GM23338 (cell line): ENCODE results near the gene DNASE1. TPM values are rescaled to one million over a fixed set of nuclear protein-coding genes. Genes with fewer than 3 reads are reported as not detected.

Experiments used
- ATAC-seq: fragments of 200-7000 bp; cut with Tn5 transposase; 3 replicates; pipeline ENCODE4 v1.9.1; 2020
- DNase-seq: peaks from one replicate; pipeline ENCODE4 v3.0.0-alpha.2; 2015; ENCODE audit warnings: low spot score
- H2AFZ ChIP-seq: fragments of 200-600 bp; sonication (generic); 2 replicates; pipeline ENCODE4 v1.8.0; 2016; ENCODE audit warnings: antibody characterized with exemption, mild to moderate bottlenecking, moderate library complexity
- H3F3A ChIP-seq: fragments of 200-600 bp; sonication (generic); replicated peaks from 2 replicates; pipeline ENCODE4 v1.8.0; 2017; ENCODE audit warnings: antibody characterized with exemption, mixed run types, low read depth
- H3K27ac ChIP-seq: fragments of 200-600 bp; sonication (generic); 2 replicates; pipeline ENCODE4 v1.6.1; 2016; ENCODE audit warnings: low read depth
- H3K27me3 ChIP-seq: fragments of 200-600 bp; sonication (generic); 2 replicates; pipeline ENCODE4 v1.8.0; 2016; ENCODE audit warnings: mild to moderate bottlenecking, mixed run types, moderate library complexity; ENCODE audit not compliant: insufficient read depth
- H3K36me3 ChIP-seq: fragments of 200-600 bp; sonication (generic); 2 replicates; pipeline ENCODE4 v1.8.0; 2016; ENCODE audit warnings: mild to moderate bottlenecking; ENCODE audit not compliant: insufficient read depth
- H3K4me1 ChIP-seq: fragments of 200-600 bp; sonication (generic); 2 replicates; pipeline ENCODE4 v1.8.0; 2016; ENCODE audit warnings: mild to moderate bottlenecking, moderate library complexity; ENCODE audit not compliant: insufficient read depth
- H3K4me2 ChIP-seq: fragments of 200-600 bp; sonication (generic); 2 replicates; pipeline ENCODE4 v1.7.1; 2017; ENCODE audit warnings: mixed run types
- H3K4me3 ChIP-seq: fragments of 200-600 bp; sonication (generic); 2 replicates; pipeline ENCODE4 v1.6.1; 2016; ENCODE audit warnings: mixed run types
- H3K79me2 ChIP-seq: fragments of 200-600 bp; sonication (generic); replicated peaks from 2 replicates; pipeline ENCODE4 v1.8.0; 2017; ENCODE audit warnings: mild to moderate bottlenecking; ENCODE audit not compliant: insufficient read depth
- H3K9me2 ChIP-seq: fragments of 200-600 bp; sonication (generic); 2 replicates; pipeline ENCODE4 v1.8.0; 2017; ENCODE audit not compliant: insufficient read depth
- H4K20me1 ChIP-seq: fragments of 200-600 bp; sonication (generic); replicated peaks from 2 replicates; pipeline ENCODE4 v1.8.0; 2017; ENCODE audit warnings: mild to moderate bottlenecking; ENCODE audit not compliant: insufficient read depth
- H3K27ac Mint-ChIP-seq: 2 replicates; pipeline ENCODE4 v1.8.0; 2020; ENCODE audit warnings: inconsistent platforms, mild to moderate bottlenecking, moderate library complexity, mixed read lengths
- H3K27me3 Mint-ChIP-seq: 3 replicates; pipeline ENCODE4 v1.8.0; 2022; ENCODE audit warnings: low read depth, mild to moderate bottlenecking, moderate library complexity, mixed read lengths, inconsistent platforms; ENCODE audit not compliant: insufficient read depth, poor library complexity
- H3K36me3 Mint-ChIP-seq: 3 replicates; pipeline ENCODE4 v1.8.0; 2021; ENCODE audit warnings: low read depth, mild to moderate bottlenecking, inconsistent platforms, moderate library complexity, mixed read lengths
- H3K4me1 Mint-ChIP-seq: 3 replicates; pipeline ENCODE4 v1.8.0; 2020; ENCODE audit warnings: mild to moderate bottlenecking, inconsistent platforms, mixed read lengths
- H3K4me3 Mint-ChIP-seq: 3 replicates; pipeline ENCODE4 v1.8.0; 2021; ENCODE audit warnings: moderate library complexity, mild to moderate bottlenecking, inconsistent platforms, mixed read lengths
- H3K9me3 Mint-ChIP-seq: 3 replicates; pipeline ENCODE4 v1.8.0; 2020; ENCODE audit warnings: moderate library complexity, mild to moderate bottlenecking, inconsistent platforms, mixed read lengths
- CREB1 ChIP-seq: fragments of 250-450 bp; sonication (Bioruptor Pico); IDR thresholded peaks from 2 replicates; pipeline ENCODE4 v1.5.0; 2020; ENCODE audit warnings: low read depth, mild to moderate bottlenecking, moderate library complexity
- EZH2 ChIP-seq: fragments of 200-600 bp; sonication (generic); IDR thresholded peaks from one replicate; pipeline ENCODE4 v1.8.0; 2017; ENCODE audit warnings: antibody characterized with exemption, mild to moderate bottlenecking, low read depth; ENCODE audit not compliant: unreplicated experiment
- EZH2phosphoT487 ChIP-seq: fragments of 200-600 bp; sonication (generic); IDR thresholded peaks from one replicate; pipeline ENCODE4 v1.8.1; 2018; ENCODE audit warnings: antibody characterized with exemption; ENCODE audit not compliant: unreplicated experiment
- JUNB ChIP-seq: IDR thresholded peaks from one replicate; pipeline ENCODE4 v1.6.1; 2016; ENCODE audit warnings: antibody characterized with exemption; ENCODE audit not compliant: unreplicated experiment
- POLR2AphosphoS5 ChIP-seq: IDR thresholded peaks from 2 replicates; pipeline ENCODE4 v1.6.1; 2016; ENCODE audit warnings: antibody characterized with exemption, low read depth
- STAT1 ChIP-seq: IDR thresholded peaks from one replicate; pipeline ENCODE4 v1.6.1; 2016; ENCODE audit warnings: antibody characterized with exemption; ENCODE audit not compliant: unreplicated experiment
- polyA plus RNA-seq: library from polyadenylated mRNA; unstranded; fragments of >200 nt; fragmentation: Nextera tagmentation; extraction: Ambion mirVana; gene quantifications from 2 replicates; pipeline ENCODE4 v1.2.1, GENCODE V29; 2016
- total RNA-seq: library from RNA; depleted of rRNA; stranded (reverse); fragments of >200 nt; shearing (Covaris generic); gene quantifications from 2 replicates; pipeline ENCODE4 v1.2.3, GENCODE V29; 2014
- TF ChIP-seq, protein P1 (sequence below): IDR thresholded peaks from one replicate; pipeline ENCODE4 v1.6.1; 2018; ENCODE audit warnings: antibody characterized with exemption; ENCODE audit not compliant: unreplicated experiment
- TF ChIP-seq, protein P2 (sequence below): fragments of 250-450 bp; sonication (Bioruptor Pico); IDR thresholded peaks from 2 replicates; pipeline ENCODE4 v1.5.0; 2020; ENCODE audit warnings: mild to moderate bottlenecking, moderate library complexity

Gene DNASE1
- total and polyA plus RNA-seq, 2 experiments from 2014 or later = 7.9 to 23.0 TPM

DNA sequence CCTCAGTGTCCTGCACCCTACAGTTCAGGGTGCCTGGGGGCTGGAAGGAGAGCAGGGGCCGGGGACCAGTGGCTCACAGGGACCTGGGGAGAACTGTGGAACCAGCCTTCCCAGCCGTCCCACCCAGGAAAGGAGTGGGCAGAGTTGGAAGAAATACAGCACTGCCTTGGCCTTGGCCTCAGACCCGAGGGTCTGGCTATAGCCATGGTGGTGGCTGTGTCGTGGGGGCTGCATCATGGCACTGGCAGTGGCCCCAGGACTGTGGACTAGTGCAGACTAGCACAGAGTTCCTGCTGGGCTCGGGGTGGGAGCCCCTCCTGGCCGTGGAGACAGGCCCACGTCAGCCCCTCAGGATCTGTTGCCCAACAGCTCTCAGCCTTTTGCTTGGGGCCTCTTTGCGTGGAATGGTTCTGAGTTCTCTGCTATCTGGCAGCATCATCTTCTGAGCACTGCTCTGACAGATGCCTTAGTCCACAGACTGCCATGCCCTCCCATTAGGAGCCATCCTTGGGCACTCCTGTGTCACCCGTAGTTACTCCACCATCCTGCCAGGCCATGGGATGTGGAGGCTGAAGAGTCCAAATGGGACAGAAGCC, 12.6 kb upstream of the DNASE1 start (continued):
- TF ChIP-seq, protein P1, sequence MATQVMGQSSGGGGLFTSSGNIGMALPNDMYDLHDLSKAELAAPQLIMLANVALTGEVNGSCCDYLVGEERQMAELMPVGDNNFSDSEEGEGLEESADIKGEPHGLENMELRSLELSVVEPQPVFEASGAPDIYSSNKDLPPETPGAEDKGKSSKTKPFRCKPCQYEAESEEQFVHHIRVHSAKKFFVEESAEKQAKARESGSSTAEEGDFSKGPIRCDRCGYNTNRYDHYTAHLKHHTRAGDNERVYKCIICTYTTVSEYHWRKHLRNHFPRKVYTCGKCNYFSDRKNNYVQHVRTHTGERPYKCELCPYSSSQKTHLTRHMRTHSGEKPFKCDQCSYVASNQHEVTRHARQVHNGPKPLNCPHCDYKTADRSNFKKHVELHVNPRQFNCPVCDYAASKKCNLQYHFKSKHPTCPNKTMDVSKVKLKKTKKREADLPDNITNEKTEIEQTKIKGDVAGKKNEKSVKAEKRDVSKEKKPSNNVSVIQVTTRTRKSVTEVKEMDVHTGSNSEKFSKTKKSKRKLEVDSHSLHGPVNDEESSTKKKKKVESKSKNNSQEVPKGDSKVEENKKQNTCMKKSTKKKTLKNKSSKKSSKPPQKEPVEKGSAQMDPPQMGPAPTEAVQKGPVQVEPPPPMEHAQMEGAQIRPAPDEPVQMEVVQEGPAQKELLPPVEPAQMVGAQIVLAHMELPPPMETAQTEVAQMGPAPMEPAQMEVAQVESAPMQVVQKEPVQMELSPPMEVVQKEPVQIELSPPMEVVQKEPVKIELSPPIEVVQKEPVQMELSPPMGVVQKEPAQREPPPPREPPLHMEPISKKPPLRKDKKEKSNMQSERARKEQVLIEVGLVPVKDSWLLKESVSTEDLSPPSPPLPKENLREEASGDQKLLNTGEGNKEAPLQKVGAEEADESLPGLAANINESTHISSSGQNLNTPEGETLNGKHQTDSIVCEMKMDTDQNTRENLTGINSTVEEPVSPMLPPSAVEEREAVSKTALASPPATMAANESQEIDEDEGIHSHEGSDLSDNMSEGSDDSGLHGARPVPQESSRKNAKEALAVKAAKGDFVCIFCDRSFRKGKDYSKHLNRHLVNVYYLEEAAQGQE = no peak

DNA sequence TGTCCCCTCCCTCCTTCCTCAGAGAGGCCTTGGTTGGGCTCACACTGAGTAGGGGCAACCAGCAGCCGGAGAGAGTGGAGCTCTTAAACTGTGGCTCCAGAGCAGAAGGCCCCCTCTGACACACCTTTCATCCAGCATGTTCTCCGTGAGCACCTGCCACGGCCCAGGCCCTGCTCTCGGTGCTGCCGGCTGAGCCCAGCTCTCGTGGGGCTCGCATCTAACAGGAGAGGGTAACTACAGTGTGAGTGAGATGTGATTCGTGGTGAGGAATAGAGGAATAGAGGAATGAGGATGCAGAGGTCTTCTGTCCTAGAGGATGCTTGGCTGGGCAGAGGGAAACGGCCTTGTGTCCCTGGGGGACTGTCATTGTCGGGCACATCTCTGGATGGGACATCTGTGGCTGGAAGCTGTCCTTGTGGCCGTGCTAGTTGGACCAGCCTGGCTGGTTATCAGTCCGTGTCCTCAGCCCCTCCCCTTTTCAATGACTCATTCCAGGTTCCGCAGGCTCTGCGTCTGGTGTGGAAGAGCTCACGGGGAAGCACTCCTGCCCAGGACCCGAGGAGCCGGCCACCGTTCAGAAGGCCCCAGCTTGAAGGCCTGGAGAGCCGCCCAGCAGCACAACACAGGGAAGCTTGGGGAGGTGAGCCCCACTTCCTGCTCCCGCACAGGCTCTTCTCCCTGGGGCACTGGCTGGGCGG, 11.9 kb upstream of the DNASE1 start:
- TF ChIP-seq, protein P2, sequence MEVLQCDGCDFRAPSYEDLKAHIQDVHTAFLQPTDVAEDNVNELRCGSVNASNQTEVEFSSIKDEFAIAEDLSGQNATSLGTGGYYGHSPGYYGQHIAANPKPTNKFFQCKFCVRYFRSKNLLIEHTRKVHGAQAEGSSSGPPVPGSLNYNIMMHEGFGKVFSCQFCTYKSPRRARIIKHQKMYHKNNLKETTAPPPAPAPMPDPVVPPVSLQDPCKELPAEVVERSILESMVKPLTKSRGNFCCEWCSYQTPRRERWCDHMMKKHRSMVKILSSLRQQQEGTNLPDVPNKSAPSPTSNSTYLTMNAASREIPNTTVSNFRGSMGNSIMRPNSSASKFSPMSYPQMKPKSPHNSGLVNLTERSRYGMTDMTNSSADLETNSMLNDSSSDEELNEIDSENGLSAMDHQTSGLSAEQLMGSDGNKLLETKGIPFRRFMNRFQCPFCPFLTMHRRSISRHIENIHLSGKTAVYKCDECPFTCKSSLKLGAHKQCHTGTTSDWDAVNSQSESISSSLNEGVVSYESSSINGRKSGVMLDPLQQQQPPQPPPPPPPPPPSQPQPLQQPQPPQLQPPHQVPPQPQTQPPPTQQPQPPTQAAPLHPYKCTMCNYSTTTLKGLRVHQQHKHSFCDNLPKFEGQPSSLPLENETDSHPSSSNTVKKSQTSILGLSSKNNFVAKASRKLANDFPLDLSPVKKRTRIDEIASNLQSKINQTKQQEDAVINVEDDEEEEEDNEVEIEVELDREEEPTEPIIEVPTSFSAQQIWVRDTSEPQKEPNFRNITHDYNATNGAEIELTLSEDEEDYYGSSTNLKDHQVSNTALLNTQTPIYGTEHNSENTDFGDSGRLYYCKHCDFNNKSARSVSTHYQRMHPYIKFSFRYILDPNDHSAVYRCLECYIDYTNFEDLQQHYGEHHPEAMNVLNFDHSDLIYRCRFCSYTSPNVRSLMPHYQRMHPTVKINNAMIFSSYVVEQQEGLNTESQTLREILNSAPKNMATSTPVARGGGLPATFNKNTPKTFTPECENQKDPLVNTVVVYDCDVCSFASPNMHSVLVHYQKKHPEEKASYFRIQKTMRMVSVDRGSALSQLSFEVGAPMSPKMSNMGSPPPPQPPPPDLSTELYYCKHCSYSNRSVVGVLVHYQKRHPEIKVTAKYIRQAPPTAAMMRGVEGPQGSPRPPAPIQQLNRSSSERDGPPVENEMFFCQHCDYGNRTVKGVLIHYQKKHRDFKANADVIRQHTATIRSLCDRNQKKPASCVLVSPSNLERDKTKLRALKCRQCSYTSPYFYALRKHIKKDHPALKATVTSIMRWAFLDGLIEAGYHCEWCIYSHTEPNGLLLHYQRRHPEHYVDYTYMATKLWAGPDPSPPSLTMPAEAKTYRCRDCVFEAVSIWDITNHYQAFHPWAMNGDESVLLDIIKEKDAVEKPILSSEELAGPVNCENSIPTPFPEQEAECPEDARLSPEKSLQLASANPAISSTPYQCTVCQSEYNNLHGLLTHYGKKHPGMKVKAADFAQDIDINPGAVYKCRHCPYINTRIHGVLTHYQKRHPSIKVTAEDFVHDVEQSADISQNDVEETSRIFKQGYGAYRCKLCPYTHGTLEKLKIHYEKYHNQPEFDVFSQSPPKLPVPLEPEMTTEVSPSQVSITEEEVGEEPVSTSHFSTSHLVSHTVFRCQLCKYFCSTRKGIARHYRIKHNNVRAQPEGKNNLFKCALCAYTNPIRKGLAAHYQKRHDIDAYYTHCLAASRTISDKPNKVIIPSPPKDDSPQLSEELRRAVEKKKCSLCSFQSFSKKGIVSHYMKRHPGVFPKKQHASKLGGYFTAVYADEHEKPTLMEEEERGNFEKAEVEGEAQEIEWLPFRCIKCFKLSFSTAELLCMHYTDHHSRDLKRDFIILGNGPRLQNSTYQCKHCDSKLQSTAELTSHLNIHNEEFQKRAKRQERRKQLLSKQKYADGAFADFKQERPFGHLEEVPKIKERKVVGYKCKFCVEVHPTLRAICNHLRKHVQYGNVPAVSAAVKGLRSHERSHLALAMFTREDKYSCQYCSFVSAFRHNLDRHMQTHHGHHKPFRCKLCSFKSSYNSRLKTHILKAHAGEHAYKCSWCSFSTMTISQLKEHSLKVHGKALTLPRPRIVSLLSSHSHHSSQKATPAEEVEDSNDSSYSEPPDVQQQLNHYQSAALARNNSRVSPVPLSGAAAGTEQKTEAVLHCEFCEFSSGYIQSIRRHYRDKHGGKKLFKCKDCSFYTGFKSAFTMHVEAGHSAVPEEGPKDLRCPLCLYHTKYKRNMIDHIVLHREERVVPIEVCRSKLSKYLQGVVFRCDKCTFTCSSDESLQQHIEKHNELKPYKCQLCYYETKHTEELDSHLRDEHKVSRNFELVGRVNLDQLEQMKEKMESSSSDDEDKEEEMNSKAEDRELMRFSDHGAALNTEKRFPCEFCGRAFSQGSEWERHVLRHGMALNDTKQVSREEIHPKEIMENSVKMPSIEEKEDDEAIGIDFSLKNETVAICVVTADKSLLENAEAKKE (CRISPR knock-in tag) = no peak
- TF ChIP-seq JUNB (no peak), POLR2AphosphoS5 (no peak), EZH2 (no peak), STAT1 (no peak), EZH2phosphoT487 (no peak), CREB1 (CRISPR knock-in tag) (no peak)
- Histone ChIP-seq H3K4me3 (no peak overlapping the region), H3K9me2 (no peaks in the 10 kb centered on the region), H2AFZ (no peak overlapping the region), H3K27ac (no peak overlapping the region), H3K4me1 (peaks cover 22% of the 10 kb centered on the region), H3K79me2 (peaks cover 11% of the 10 kb centered on the region; the same call in 1 of the 2 replicates), H3K4me2 (no peak overlapping the region), H3K36me3 (no peaks in the 10 kb centered on the region), H3F3A (peaks cover 11% of the 10 kb centered on the region; the same call in 1 of the 2 replicates), H3K27me3 (no peaks in the 10 kb centered on the region), H4K20me1 (no peaks in the 10 kb centered on the region)
- H3K27me3 Mint-ChIP-seq = peaks cover 25% of the 10 kb centered on the region
- H3K4me3 Mint-ChIP-seq = no peak overlapping the region
- peaks cover 52% of the 10 kb centered on the region for H3K4me1 Mint-ChIP-seq
- DNase-seq = no peak
- peaks cover 8% of the 10 kb centered on the region; the same call in 2 of the 3 replicates for H3K36me3 Mint-ChIP-seq
- no peak for ATAC-seq
- 0 out of 2 replicates have a peak overlapping the region, but pooled peaks have one; percentile 77 for H3K27ac Mint-ChIP-seq
- H3K9me3 Mint-ChIP-seq = peaks cover 8% of the 10 kb centered on the region; the same call in 2 of the 3 replicates
